Activated CD4-positive, alpha-beta T cell treated with anti-CD3 and anti-CD28 coated beads for 36 hours (primary cell): ENCODE results near the gene STRN4. TPM values are rescaled to one million over a fixed set of nuclear protein-coding genes. Genes with fewer than 3 reads are reported as not detected.
A peak's percentile ranks its signal among the peaks of the same experiment; 100 is the strongest.

Experiments
- ATAC-seq: fragments of 200-7000 bp; cut with Tn5 transposase; one replicate; pipeline ENCODE4 v1.10.0; 2021; ENCODE audit warnings: mild to moderate bottlenecking, moderate library complexity
- CTCF ChIA-PET: fragments of 350-600 bp; sonication (Branson Sonifier 250); formaldehyde crosslinking; loops from one replicate; lab custom pipeline; 2021; ENCODE audit warnings: antibody characterized with exemption; lab: Charles Lee
- POLR2A ChIA-PET: fragments of 350-600 bp; sonication (Branson Sonifier 250); formaldehyde crosslinking; loops from one replicate; lab custom pipeline; 2021; ENCODE audit warnings: antibody characterized with exemption, inconsistent platforms; lab: Charles Lee
- DNase-seq: peaks from one replicate; pipeline ENCODE4 v3.0.0-alpha.2; 2020
- H3K27ac Mint-ChIP-seq: one replicate; pipeline ENCODE4 v1.8.0; 2021; ENCODE audit warnings: mixed read lengths
- H3K27me3 Mint-ChIP-seq: one replicate; pipeline ENCODE4 v1.8.0; 2021; ENCODE audit warnings: mixed read lengths
- H3K36me3 Mint-ChIP-seq: one replicate; pipeline ENCODE4 v1.8.0; 2021; ENCODE audit warnings: low read depth, mixed read lengths
- H3K4me1 Mint-ChIP-seq: one replicate; pipeline ENCODE4 v1.8.0; 2021; ENCODE audit warnings: mixed read lengths
- H3K4me3 Mint-ChIP-seq: one replicate; pipeline ENCODE4 v1.8.0; 2021; ENCODE audit warnings: mild to moderate bottlenecking, moderate library complexity, mixed read lengths
- H3K9me3 Mint-ChIP-seq: one replicate; pipeline ENCODE4 v1.8.0; 2021; ENCODE audit warnings: low read depth, mixed read lengths
- intact Hi-C, 2 experiments: fragments of 100-400 bp; cut with DNase I in 1 of 2; cut with micrococcal nuclease in 1 of 2; formaldehyde crosslinking; loops; one replicate each; pipeline versions ENCODE4 v1.14.2 to v1.15.1; 2022 to 2024; cut with DNase I, micrococcal nuclease
- total RNA-seq, 2 experiments: library from RNA; stranded (reverse); gene quantifications; one replicate each; pipeline ENCODE4 v1.2.3, GENCODE V29; 2021

STRN4 gene
- total RNA-seq, 2 experiments from 2014 or later, result 56.4 to 56.8 TPM

GRCh38 chr19:46725036-46725820 is 21.0 kb downstream of the STRN4 start:
- Mint-ChIP-seq H3K4me3 (no peak overlapping the region), H3K36me3 (peaks cover 48% of the 10 kb centered on the region), H3K4me1 (peaks cover 8% of the 10 kb centered on the region), H3K27ac (no peak overlapping the region), H3K9me3 (no peaks in the 10 kb centered on the region), H3K27me3 (no peaks in the 10 kb centered on the region)
- ChIA-PET POLR2A (interaction anchor here (0.5 kb wide), 1 partner anchor 9 kb away, joined by 3 read pairs; no protein-coding TSS in a partner anchor), CTCF (no interaction called here)
- ATAC-seq (no peak), DNase-seq (no peak)
- intact Hi-C loops, result loop anchor here in 1 of 2 experiments (5.0 kb wide), 1 partner anchor 33 kb away; no protein-coding TSS in a partner anchor

- intact Hi-C loops, result no loop called here
- H3K4me3 Mint-ChIP-seq, result no peak overlapping the region
- CTCF ChIA-PET, result interaction anchor here (1.1 kb wide), 1 partner anchor 19 kb away, joined by 3 read pairs; no protein-coding TSS in a partner anchor
- H3K27me3 Mint-ChIP-seq, result no peaks in the 10 kb centered on the region
- POLR2A ChIA-PET, result no interaction called here
- peaks cover 11% of the 10 kb centered on the region for H3K4me1 Mint-ChIP-seq
- H3K9me3 Mint-ChIP-seq, result no peaks in the 10 kb centered on the region
- ATAC-seq, result no peak
- peaks cover 49% of the 10 kb centered on the region for H3K36me3 Mint-ChIP-seq
- no peak overlapping the region for H3K27ac Mint-ChIP-seq
- DNase-seq, result no peak
These were observed 21.8 kb downstream of the STRN4 start for GRCh38 chr19:46724468-46724867.

- Mint-ChIP-seq H3K27ac (no peak overlapping the region), H3K4me3 (no peak overlapping the region), H3K9me3 (no peaks in the 10 kb centered on the region), H3K4me1 (peaks cover 14% of the 10 kb centered on the region), H3K27me3 (no peaks in the 10 kb centered on the region), H3K36me3 (peaks cover 45% of the 10 kb centered on the region)
- CTCF ChIA-PET, result interaction anchor here (1.1 to 1.3 kb wide), 2 partner anchors 14 to 18 kb away, joined by 3 read pairs; no protein-coding TSS in a partner anchor
- ATAC-seq, result no peak
- intact Hi-C loops, result no loop called here
- DNase-seq, result no peak
- POLR2A ChIA-PET, result no interaction called here
These were observed 22.8 kb downstream of the STRN4 start for GRCh38 chr19:46723471-46723870.

DNA sequence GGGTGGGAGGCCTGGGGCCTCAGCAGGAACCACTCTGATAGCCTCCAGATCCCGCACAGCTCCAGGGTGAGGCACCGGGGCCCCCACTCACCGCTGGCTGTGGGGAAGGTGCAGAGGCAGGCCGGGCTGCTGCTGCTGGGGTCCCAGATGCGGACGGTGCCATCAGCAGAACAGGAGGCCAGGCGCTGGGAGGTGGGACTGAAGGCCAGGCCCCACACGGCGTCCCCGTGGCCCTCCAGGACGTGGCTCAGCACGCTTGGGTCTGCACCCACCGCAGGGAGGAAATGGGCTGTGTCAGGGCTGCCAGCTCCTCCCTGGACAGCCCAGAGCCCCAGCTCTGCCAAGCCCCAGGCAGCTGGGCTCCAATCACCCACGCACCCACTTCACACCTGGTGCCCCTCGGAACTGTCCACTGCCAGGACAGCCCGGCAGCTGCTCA is 23.2 kb downstream of the STRN4 start:
- CTCF ChIA-PET, result interaction anchor here (1.3 kb wide), 1 partner anchor 13 kb away, joined by 3 read pairs; no protein-coding TSS in a partner anchor
- intact Hi-C loops, result no loop called here
- H3K27ac Mint-ChIP-seq, result no peak overlapping the region
- ATAC-seq (no peak), DNase-seq (no peak)
- H3K9me3 Mint-ChIP-seq, result no peaks in the 10 kb centered on the region
- POLR2A ChIA-PET, result no interaction called here
- no peaks in the 10 kb centered on the region for H3K27me3 Mint-ChIP-seq
- no peak overlapping the region for H3K4me3 Mint-ChIP-seq
- peaks cover 44% of the 10 kb centered on the region for H3K36me3 Mint-ChIP-seq
- H3K4me1 Mint-ChIP-seq, result peaks cover 17% of the 10 kb centered on the region

GRCh38 chr19:46722421-46723022 is 23.7 kb downstream of the STRN4 start:
- ChIA-PET POLR2A (no interaction called here), CTCF (interaction anchor here (1.3 kb wide), 1 partner anchor 13 kb away, joined by 3 read pairs; no protein-coding TSS in a partner anchor)
- Mint-ChIP-seq H3K27ac (no peak overlapping the region), H3K27me3 (no peaks in the 10 kb centered on the region), H3K4me1 (peaks cover 22% of the 10 kb centered on the region), H3K9me3 (no peaks in the 10 kb centered on the region), H3K4me3 (no peak overlapping the region), H3K36me3 (peaks cover 43% of the 10 kb centered on the region)
- intact Hi-C loops, result no loop called here
- ATAC-seq, result no peak
- no peak for DNase-seq

- H3K27ac Mint-ChIP-seq, result no peak overlapping the region
- ATAC-seq (no peak), DNase-seq (no peak)
- CTCF ChIA-PET, result no interaction called here
- no peak overlapping the region for H3K4me3 Mint-ChIP-seq
- POLR2A ChIA-PET, result no interaction called here
- peaks cover 38% of the 10 kb centered on the region for H3K36me3 Mint-ChIP-seq
- no peaks in the 10 kb centered on the region for H3K9me3 Mint-ChIP-seq
- H3K4me1 Mint-ChIP-seq, result peaks cover 22% of the 10 kb centered on the region
- intact Hi-C loops, result no loop called here
- no peaks in the 10 kb centered on the region for H3K27me3 Mint-ChIP-seq
These were observed 24.3 kb downstream of the STRN4 start for GRCh38 chr19:46722004-46722380.

DNA sequence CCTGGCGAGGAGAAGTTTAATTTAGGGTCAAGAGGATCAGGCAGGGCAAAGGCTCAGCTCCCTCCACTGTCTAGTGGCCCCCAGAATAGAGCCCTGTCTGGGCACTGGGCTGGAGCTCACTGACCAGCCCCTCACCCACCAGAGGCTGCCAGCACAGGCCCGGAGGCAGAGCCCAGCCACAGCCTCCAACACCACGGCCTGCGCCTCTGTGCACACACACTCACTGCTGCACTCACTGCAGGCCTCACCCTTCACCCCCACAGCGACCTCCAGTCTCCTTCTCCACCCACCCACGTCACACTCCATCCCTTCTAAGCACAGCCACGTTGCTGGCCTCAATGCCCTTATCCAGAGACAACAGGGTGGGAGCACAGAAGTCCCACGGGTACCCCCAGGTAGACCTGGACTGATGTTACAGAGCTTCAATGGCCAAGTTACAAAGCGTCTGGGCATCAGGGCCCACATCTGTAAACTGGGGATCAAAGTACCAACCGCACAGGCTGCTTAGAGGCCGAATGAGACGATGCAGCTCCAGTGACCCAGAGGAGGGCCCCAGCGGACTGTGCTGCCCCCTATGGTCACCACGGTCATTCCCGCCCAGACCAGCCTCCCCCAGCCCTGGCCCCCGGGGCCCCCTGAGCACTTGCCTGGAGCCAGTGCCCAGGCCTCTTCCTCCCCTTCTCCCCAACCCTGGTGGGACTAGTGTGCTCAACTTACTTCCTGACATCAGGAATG is 24.8 kb downstream of the STRN4 start:
- CTCF ChIA-PET, result no interaction called here
- ATAC-seq, result no peak
- Mint-ChIP-seq H3K4me3 (no peak overlapping the region), H3K36me3 (peaks cover 35% of the 10 kb centered on the region), H3K9me3 (no peaks in the 10 kb centered on the region), H3K27me3 (no peaks in the 10 kb centered on the region), H3K4me1 (peaks cover 22% of the 10 kb centered on the region), H3K27ac (no peak overlapping the region)
- intact Hi-C loops, result no loop called here
- POLR2A ChIA-PET, result no interaction called here
- DNase-seq, result no peak

- Mint-ChIP-seq H3K36me3 (peaks cover 30% of the 10 kb centered on the region), H3K4me3 (no peak overlapping the region), H3K27ac (no peak overlapping the region), H3K27me3 (no peaks in the 10 kb centered on the region), H3K4me1 (peaks cover 23% of the 10 kb centered on the region), H3K9me3 (no peaks in the 10 kb centered on the region)
- ATAC-seq (no peak), DNase-seq (no peak)
- ChIA-PET POLR2A (no interaction called here), CTCF (no interaction called here)
- intact Hi-C loops, result no loop called here
These were observed 25.6 kb downstream of the STRN4 start for GRCh38 chr19:46720503-46721239.

- Mint-ChIP-seq H3K4me3 (no peak overlapping the region), H3K36me3 (peaks cover 27% of the 10 kb centered on the region), H3K27me3 (no peaks in the 10 kb centered on the region), H3K4me1 (peaks cover 29% of the 10 kb centered on the region), H3K27ac (no peak overlapping the region), H3K9me3 (no peaks in the 10 kb centered on the region)
- POLR2A ChIA-PET, result interaction anchor here (0.7 kb wide), 1 partner anchor 9 kb away, joined by 3 read pairs; no protein-coding TSS in a partner anchor
- CTCF ChIA-PET, result no interaction called here
- DNase-seq (no peak), ATAC-seq (no peak)
- intact Hi-C loops, result loop anchor here in 1 of 2 experiments (5.0 to 10.0 kb wide), 3 partner anchors 327 to 625 kb away; partner anchors contain the start of genes DHX34, TMEM160 and ZC3H4
These were observed 26.4 kb downstream of the STRN4 start for GRCh38 chr19:46719629-46720502.

GRCh38 chr19:46718934-46719622 is 27.2 kb downstream of the STRN4 start:
- POLR2A ChIA-PET, result interaction anchor here (0.7 kb wide), 1 partner anchor 10 kb away, joined by 3 read pairs; no protein-coding TSS in a partner anchor
- CTCF ChIA-PET, result no interaction called here
- intact Hi-C loops, result loop anchor here in 1 of 2 experiments (5.0 to 10.0 kb wide), 3 partner anchors 328 to 626 kb away; partner anchors contain the start of genes DHX34, TMEM160 and ZC3H4
- peak overlapping the region; percentile 95 for H3K27ac Mint-ChIP-seq
- DNase-seq, result no peak
- H3K4me3 Mint-ChIP-seq, result peak overlapping the region; percentile 94
- no peak for ATAC-seq
- H3K27me3 Mint-ChIP-seq, result no peaks in the 10 kb centered on the region
- H3K9me3 Mint-ChIP-seq, result no peaks in the 10 kb centered on the region
- H3K4me1 Mint-ChIP-seq, result peaks cover 29% of the 10 kb centered on the region
- peaks cover 23% of the 10 kb centered on the region for H3K36me3 Mint-ChIP-seq
